ENCODE data around the gene MAP2. TPM values are rescaled to one million over a fixed set of nuclear protein-coding genes. Genes with fewer than 3 reads are reported as not detected.

MAP2 gene
- total and polyA plus RNA-seq, 4 donors: 0.70 to 4.2 (median 1.9) TPM

DNA sequence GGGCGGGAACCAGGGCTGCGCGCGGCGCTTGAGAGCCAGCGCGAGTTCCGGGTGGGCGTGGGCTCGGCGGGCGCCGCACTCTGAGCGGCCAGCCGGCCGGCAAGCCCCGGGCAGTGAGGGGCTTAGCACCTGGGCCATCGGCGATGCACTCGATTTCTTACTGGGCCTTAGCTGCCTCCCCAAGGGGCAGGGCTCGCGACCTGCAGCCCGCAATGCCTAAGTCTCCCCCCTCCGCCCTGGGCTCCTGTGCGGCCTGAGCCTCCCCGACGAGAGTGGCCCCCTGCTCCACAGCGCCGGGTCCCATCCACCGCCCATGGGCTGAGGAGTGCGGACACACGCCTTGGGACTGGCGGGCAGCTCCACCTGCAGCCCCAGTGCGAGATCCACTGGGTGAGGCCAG, 36.5 kb upstream of the MAP2 start:
- Histone ChIP-seq H3K27me3 (ENCODE audit: control insufficient read depth in 4 of 4, insufficient read depth in 4 of 4, low read length in 3 of 4) (peaks cover 0 to 3% (median under 1%) of the 10 kb centered on the region in 4 donors), H3K4me1 (ENCODE audit: control insufficient read depth in 4 of 4, insufficient read depth in 4 of 4, low read length in 3 of 4) (peaks cover 0 to 7% (median 4%) of the 10 kb centered on the region in 4 donors), H3K9me3 (ENCODE audit: control insufficient read depth in 4 of 4, low read length in 3 of 4) (peaks cover 0 to 4% (median 0%) of the 10 kb centered on the region in 4 donors), H3K27ac (ENCODE audit: low read depth in 1 of 2, low read length in 2 of 2) (no peak overlapping the region), H3K4me3 (ENCODE audit: low read depth in 1 of 3, low read length in 3 of 3) (no peak overlapping the region), H3K9ac (ENCODE audit: low read depth in 1 of 2, low read length in 2 of 2) (no peak overlapping the region), H3K36me3 (ENCODE audit: control insufficient read depth in 4 of 4, insufficient read depth in 3 of 4, low read depth in 1 of 4, low read length in 3 of 4) (no peaks in the 10 kb centered on the region)
- TF ChIP-seq RAD21 (IDR thresholded peaks at IDR 0.05) (no peak), GABPA (IDR thresholded peaks at IDR 0.05 in 1 of 2, conservative IDR thresholded peaks at IDR 0.05 in 1 of 2) (no peak), FOXA1 (IDR thresholded peaks at IDR 0.05) (no peak), JUND (IDR thresholded peaks at IDR 0.05) (no peak), YY1 (IDR thresholded peaks at IDR 0.05) (no peak), SP1 (IDR thresholded peaks at IDR 0.05) (no peak)
- TF ChIP-seq, protein P1, sequence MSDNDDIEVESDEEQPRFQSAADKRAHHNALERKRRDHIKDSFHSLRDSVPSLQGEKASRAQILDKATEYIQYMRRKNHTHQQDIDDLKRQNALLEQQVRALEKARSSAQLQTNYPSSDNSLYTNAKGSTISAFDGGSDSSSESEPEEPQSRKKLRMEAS (IDR thresholded peaks at IDR 0.05): no peak
- WGBS: 96% methylated on average over 34 of the region's 34 CpGs
- DNase-seq (ENCODE audit: low spot score): no peak

DNA sequence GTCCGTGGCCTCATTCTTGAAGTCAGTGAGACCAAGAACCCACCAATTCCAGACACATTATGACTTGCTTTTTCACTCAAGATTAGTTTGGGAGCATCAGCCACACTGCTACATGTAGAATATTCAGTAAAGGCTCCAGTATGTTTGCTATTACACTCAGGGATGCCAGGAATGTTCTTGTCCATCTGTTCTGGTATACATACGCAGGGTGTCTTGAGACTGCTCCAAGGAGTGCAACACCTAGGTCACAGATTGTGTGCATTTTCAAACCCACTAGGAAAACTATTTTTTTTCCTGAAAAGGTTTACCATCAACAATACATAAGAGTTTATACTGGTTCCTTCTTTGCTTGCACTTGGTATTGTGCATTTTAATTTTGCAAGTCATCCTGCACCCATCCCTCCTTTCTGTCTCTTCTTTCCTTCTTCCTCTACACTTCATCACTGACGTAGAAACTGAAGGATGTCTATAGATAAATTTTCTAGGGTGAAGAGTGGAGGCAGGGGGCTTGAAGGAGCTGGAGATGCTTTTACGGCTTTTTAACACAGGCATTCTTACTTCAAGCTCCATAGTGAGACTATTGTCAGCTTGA, 35.3 kb upstream of the MAP2 start:
- peaks cover 0 to 4% (median 0%) of the 10 kb centered on the region in 4 donors for H3K9me3 ChIP-seq (ENCODE audit: control insufficient read depth in 4 of 4, low read length in 3 of 4)
- 74% methylated on average over 4 of the region's 4 CpGs for WGBS
- no peak overlapping the region for H3K4me3 ChIP-seq (ENCODE audit: low read depth in 1 of 3, low read length in 3 of 3)
- DNase-seq (ENCODE audit: low spot score): no peak
- H3K27me3 ChIP-seq (ENCODE audit: control insufficient read depth in 4 of 4, insufficient read depth in 4 of 4, low read length in 3 of 4): peaks cover 0 to 3% (median under 1%) of the 10 kb centered on the region in 4 donors
- peaks cover 0 to 7% (median 4%) of the 10 kb centered on the region in 4 donors for H3K4me1 ChIP-seq (ENCODE audit: control insufficient read depth in 4 of 4, insufficient read depth in 4 of 4, low read length in 3 of 4)
- no peak overlapping the region for H3K9ac ChIP-seq (ENCODE audit: low read depth in 1 of 2, low read length in 2 of 2)
- no peak overlapping the region for H3K27ac ChIP-seq (ENCODE audit: low read depth in 1 of 2, low read length in 2 of 2)
- H3K36me3 ChIP-seq (ENCODE audit: control insufficient read depth in 4 of 4, insufficient read depth in 3 of 4, low read depth in 1 of 4, low read length in 3 of 4): no peaks in the 10 kb centered on the region
- no peak for TF ChIP-seq FOXA1 (IDR thresholded peaks at IDR 0.05)
- TF ChIP-seq, protein P2, sequence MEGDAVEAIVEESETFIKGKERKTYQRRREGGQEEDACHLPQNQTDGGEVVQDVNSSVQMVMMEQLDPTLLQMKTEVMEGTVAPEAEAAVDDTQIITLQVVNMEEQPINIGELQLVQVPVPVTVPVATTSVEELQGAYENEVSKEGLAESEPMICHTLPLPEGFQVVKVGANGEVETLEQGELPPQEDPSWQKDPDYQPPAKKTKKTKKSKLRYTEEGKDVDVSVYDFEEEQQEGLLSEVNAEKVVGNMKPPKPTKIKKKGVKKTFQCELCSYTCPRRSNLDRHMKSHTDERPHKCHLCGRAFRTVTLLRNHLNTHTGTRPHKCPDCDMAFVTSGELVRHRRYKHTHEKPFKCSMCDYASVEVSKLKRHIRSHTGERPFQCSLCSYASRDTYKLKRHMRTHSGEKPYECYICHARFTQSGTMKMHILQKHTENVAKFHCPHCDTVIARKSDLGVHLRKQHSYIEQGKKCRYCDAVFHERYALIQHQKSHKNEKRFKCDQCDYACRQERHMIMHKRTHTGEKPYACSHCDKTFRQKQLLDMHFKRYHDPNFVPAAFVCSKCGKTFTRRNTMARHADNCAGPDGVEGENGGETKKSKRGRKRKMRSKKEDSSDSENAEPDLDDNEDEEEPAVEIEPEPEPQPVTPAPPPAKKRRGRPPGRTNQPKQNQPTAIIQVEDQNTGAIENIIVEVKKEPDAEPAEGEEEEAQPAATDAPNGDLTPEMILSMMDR (IDR thresholded peaks at IDR 0.05; ENCODE audit: low read depth, low read length, missing input control): no peak
- TF ChIP-seq, protein P3, sequence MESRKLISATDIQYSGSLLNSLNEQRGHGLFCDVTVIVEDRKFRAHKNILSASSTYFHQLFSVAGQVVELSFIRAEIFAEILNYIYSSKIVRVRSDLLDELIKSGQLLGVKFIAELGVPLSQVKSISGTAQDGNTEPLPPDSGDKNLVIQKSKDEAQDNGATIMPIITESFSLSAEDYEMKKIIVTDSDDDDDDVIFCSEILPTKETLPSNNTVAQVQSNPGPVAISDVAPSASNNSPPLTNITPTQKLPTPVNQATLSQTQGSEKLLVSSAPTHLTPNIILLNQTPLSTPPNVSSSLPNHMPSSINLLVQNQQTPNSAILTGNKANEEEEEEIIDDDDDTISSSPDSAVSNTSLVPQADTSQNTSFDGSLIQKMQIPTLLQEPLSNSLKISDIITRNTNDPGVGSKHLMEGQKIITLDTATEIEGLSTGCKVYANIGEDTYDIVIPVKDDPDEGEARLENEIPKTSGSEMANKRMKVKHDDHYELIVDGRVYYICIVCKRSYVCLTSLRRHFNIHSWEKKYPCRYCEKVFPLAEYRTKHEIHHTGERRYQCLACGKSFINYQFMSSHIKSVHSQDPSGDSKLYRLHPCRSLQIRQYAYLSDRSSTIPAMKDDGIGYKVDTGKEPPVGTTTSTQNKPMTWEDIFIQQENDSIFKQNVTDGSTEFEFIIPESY (IDR thresholded peaks at IDR 0.05): no peak
- TF ChIP-seq, protein P1 (IDR thresholded peaks at IDR 0.05): no peak
- TF ChIP-seq YY1 (IDR thresholded peaks at IDR 0.05): no peak
- TF ChIP-seq JUND (IDR thresholded peaks at IDR 0.05): no peak
- TF ChIP-seq, protein P4, sequence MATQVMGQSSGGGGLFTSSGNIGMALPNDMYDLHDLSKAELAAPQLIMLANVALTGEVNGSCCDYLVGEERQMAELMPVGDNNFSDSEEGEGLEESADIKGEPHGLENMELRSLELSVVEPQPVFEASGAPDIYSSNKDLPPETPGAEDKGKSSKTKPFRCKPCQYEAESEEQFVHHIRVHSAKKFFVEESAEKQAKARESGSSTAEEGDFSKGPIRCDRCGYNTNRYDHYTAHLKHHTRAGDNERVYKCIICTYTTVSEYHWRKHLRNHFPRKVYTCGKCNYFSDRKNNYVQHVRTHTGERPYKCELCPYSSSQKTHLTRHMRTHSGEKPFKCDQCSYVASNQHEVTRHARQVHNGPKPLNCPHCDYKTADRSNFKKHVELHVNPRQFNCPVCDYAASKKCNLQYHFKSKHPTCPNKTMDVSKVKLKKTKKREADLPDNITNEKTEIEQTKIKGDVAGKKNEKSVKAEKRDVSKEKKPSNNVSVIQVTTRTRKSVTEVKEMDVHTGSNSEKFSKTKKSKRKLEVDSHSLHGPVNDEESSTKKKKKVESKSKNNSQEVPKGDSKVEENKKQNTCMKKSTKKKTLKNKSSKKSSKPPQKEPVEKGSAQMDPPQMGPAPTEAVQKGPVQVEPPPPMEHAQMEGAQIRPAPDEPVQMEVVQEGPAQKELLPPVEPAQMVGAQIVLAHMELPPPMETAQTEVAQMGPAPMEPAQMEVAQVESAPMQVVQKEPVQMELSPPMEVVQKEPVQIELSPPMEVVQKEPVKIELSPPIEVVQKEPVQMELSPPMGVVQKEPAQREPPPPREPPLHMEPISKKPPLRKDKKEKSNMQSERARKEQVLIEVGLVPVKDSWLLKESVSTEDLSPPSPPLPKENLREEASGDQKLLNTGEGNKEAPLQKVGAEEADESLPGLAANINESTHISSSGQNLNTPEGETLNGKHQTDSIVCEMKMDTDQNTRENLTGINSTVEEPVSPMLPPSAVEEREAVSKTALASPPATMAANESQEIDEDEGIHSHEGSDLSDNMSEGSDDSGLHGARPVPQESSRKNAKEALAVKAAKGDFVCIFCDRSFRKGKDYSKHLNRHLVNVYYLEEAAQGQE (IDR thresholded peaks at IDR 0.05): no peak
- no peak for TF ChIP-seq SP1 (IDR thresholded peaks at IDR 0.05)

Measured in liver (tissue), 9 donors.